Measurements from ENCODE around the gene KCNAB2.

DNA sequence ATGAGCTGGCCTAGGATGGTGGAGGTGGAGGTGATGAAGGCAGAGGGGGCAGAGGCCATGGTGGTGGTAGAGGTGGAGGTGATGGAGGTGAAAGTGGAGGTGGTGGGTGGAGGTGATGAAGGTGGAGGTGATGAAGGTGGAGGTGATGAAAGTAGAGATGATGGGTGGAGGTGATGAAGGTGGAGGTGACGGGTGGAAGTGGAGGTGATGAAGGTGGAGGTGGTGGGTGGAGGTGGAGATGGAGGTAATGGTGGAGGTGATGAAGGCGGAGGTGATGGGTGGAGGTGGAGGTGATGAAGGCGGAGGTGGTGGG is 33.8 kb upstream of the KCNAB2 start:
- TF ChIP-seq CTCF (conservative IDR thresholded peaks at IDR 0.05; ENCODE audit: low read depth, low read length): no peak
- no peak for TF ChIP-seq EZH2 (IDR thresholded peaks at IDR 0.05; ENCODE audit: low read length, unreplicated experiment)
- TF ChIP-seq EZH2phosphoT487 (IDR thresholded peaks at IDR 0.05; ENCODE audit: borderline replicate concordance, low read length): no peak
